Muscle of leg (tissue), 11 donors: ENCODE measurements around the gene ATP6V0D1. TPM values are rescaled to one million over a fixed set of nuclear protein-coding genes. Genes with fewer than 3 reads are reported as not detected.
"Not testable (repeated sequence)": the region's sequence is repeated elsewhere in the genome, so short reads cannot be mapped to it uniquely, and the experiment has no call there.

Experiments
- DNase-seq: peaks from one replicate; pipeline ENCODE4 v3.0.0; 2013
- H3K27ac ChIP-seq: one replicate; pipeline ENCODE4 v1.5.1; 2013; ENCODE audit warnings: mild to moderate bottlenecking, low read length, control low read depth
- H3K27me3 ChIP-seq: one replicate; pipeline ENCODE4 v1.6.1; 2013; ENCODE audit warnings: low read length; ENCODE audit not compliant: control insufficient read depth, insufficient read depth
- H3K36me3 ChIP-seq: one replicate; pipeline ENCODE4 v1.6.1; 2013; ENCODE audit warnings: low read length; ENCODE audit not compliant: control insufficient read depth, insufficient read depth
- H3K4me1 ChIP-seq: one replicate; pipeline ENCODE4 v1.6.1; 2013; ENCODE audit warnings: low read length; ENCODE audit not compliant: control insufficient read depth, insufficient read depth
- H3K4me3 ChIP-seq: one replicate; pipeline ENCODE4 v1.5.1; 2013; ENCODE audit warnings: low read length, control low read depth
- H3K9me3 ChIP-seq: replicated peaks from 2 replicates; pipeline ENCODE4 v1.6.1; 2013; ENCODE audit warnings: low read depth, low read length; ENCODE audit not compliant: control insufficient read depth
- WGBS: methylation state at CpG from one replicate; pipeline ENCODE4 v1.1.5; 2013; ENCODE audit warnings: missing lambda C conversion rate; ENCODE audit not compliant: insufficient coverage; 5-methylcytosine and 5-hydroxymethylcytosine counted together
- polyA plus RNA-seq, 8 donors: library from polyadenylated mRNA; unstranded; fragments of 120-200 nt; gene quantifications; one replicate each; pipeline versions ENCODE4 v1.2.1 to v1.2.3, GENCODE V29; 2013; ENCODE audit warnings: inconsistent platforms in 1 of 8, low replicate concordance in 1 of 8; ENCODE audit not compliant: insufficient read length in 8 of 8, insufficient read depth in 1 of 8
- total RNA-seq: library from RNA; stranded (reverse); fragments of 120-200 nt; gene quantifications from one replicate; pipeline ENCODE4 v1.2.4, GENCODE V29; 2013

The ATP6V0D1 gene
- total and polyA plus RNA-seq, 9 donors: 43.5 to 69.0 (median 66.2) TPM

- H3K36me3 ChIP-seq: no peaks in the 10 kb centered on the region
- H3K9me3 ChIP-seq: no peaks in the 10 kb centered on the region
- no peaks in the 10 kb centered on the region for H3K27me3 ChIP-seq
- peak; percentile 56 for DNase-seq
- H3K27ac ChIP-seq: peak overlapping the region; percentile 29
- H3K4me3 ChIP-seq: no peak overlapping the region
- peaks cover 9% of the 10 kb centered on the region for H3K4me1 ChIP-seq
- 95% methylated on average over 2 of the region's 9 CpGs for WGBS
Measured at GRCh38 chr16:67504031-67505021, 23.4 kb upstream of the ATP6V0D1 start.

- H3K9me3 ChIP-seq: no peaks in the 10 kb centered on the region
- no peaks in the 10 kb centered on the region for H3K27me3 ChIP-seq
- peaks cover 8% of the 10 kb centered on the region for H3K4me1 ChIP-seq
- H3K36me3 ChIP-seq: peaks cover 3% of the 10 kb centered on the region
- H3K4me3 ChIP-seq: no peak overlapping the region
- DNase-seq: peak; percentile 79
- H3K27ac ChIP-seq: no peak overlapping the region
- WGBS: 9% methylated on average over 4 of the region's 4 CpGs
Measured at GRCh38 chr16:67499106-67499505, 18.1 kb upstream of the ATP6V0D1 start.

- H3K4me1 ChIP-seq: peaks cover 4% of the 10 kb centered on the region
- H3K4me3 ChIP-seq: no peak overlapping the region
- WGBS: 94% methylated on average over 3 of the region's 8 CpGs
- no peaks in the 10 kb centered on the region for H3K9me3 ChIP-seq
- peak overlapping the region; percentile 7 for H3K27ac ChIP-seq
- DNase-seq: peak; percentile 28
- peaks cover 10% of the 10 kb centered on the region for H3K36me3 ChIP-seq
- H3K27me3 ChIP-seq: no peaks in the 10 kb centered on the region
Measured at GRCh38 chr16:67490335-67491096, 9.6 kb upstream of the ATP6V0D1 start.

DNA sequence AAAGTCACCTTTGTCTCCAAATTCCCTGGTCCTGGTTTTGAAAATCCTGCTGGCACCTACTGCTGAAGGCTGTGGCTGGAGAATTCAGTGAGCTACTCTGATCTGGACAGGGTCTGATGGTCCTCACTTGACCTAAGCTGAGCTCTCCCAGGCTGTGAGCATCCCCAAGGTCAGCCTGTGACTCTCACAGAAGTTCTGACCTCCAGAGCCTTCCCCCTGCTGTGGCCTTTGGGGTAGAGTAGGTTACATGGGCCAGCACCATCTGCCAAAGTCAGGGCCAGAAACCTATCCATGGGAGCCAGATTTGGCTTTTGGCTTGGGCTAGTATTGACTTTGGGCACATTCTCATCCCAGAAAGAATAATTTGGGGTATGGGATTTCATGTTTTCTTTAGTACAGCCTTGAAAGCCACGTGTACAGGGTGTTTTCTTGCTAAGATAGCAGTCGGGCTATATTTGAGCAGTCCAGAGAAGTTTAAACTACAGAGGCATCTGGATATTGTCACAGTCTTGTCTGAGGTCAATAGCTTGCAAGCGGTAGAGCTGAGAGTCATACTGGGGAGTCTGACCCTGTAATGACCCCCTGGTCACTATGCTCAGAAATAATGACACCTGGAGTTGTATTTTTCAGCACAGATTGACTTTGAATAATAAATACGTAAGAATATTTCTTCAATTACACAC, 8.6 kb upstream of the ATP6V0D1 start:
- peak overlapping the region; percentile 9 for H3K27ac ChIP-seq
- H3K9me3 ChIP-seq: no peaks in the 10 kb centered on the region
- no peaks in the 10 kb centered on the region for H3K27me3 ChIP-seq
- no peak overlapping the region for H3K4me3 ChIP-seq
- peaks cover 13% of the 10 kb centered on the region for H3K36me3 ChIP-seq
- WGBS: 24% methylated on average over 2 of the region's 4 CpGs
- H3K4me1 ChIP-seq: peaks cover 4% of the 10 kb centered on the region
- DNase-seq: no peak

DNA sequence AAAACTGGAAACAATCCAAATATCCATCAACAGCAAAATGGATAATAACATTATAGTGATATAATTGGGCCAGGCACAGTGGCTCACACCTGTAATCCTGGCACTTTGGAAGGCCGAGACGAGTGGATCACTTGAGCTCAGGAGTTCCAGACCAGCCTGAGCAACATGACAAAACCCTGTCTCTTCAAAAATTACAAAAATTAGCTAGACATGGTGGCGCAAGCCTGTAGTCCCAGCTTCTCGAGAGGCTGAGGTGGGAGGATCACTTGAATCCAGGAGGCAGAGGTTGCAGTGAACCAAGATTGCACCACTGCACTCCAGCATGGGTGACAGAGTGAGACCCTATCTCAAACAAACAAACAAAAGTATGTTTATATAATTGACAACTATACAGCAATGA, 6.6 kb upstream of the ATP6V0D1 start:
- WGBS: no CpG with 5 or more reads among the region's 4 CpGs
- H3K4me3 ChIP-seq, H3K27ac ChIP-seq, H3K9me3 ChIP-seq, DNase-seq, H3K27me3 ChIP-seq, H3K4me1 ChIP-seq: not testable (repeated sequence)
- peaks cover 17% of the 10 kb centered on the region for H3K36me3 ChIP-seq

DNA sequence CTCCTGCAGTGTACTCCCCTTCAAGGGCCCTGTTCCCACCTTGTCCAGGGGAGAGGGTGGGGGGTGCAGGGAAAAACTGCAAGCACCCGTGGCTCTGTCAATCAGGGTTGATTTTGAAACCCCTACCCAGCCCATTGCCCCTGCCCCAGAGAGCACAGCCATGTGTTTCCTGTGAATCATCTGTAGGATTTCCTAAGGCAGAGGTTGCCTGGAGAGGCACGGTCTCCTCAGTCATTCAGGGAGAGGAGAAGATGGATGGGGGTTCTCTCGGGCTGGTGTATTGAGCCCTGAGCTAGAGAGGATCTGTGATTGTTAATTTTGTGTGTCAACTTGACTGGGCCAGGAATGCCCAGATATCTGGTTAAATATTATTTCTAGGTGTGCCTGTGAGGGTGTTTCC, 5.8 kb upstream of the ATP6V0D1 start:
- H3K4me3 ChIP-seq: no peak overlapping the region
- H3K27me3 ChIP-seq: no peaks in the 10 kb centered on the region
- H3K4me1 ChIP-seq: peaks cover 16% of the 10 kb centered on the region
- no peaks in the 10 kb centered on the region for H3K9me3 ChIP-seq
- H3K36me3 ChIP-seq: peaks cover 17% of the 10 kb centered on the region
- DNase-seq: no peak
- WGBS: 90% methylated on average over 2 of the region's 3 CpGs
- no peak overlapping the region for H3K27ac ChIP-seq

DNA sequence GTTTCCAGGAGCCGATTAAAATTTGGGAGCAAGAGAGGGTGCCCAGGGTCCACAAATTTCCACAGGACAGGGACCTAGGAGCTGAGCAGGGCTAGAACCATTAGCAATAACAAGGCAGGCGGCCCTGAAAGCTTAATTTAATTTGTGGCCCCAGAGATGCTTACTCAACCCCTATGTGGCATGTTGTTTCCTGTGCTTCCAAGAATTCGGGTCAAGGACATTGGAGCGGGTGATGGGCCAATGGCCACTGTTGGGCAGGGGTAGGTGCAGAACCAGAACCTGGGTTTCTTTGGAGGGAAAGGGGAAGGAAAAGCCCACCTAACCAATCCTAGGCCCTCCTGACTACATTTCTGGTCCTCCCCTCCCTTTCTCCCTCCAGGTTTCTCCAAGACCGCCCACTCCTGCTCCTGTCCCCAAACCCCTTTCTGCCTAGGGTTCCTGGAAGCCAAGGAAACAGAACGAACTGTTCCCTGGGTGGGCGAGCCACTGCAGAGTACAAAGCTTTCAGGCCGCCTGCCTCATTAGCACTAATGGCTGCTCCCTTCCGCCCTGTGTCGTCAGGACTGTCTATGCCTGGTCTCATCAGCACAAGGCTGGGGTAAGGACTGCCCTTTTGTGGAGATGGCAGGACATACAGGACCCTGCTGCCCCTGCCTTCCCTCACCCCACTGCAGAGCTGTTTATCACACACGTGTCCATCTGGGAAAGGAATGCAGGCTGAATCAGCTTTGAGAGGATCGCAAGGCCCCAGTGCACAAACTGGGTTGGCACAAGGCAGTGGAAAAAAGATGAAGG, 3.0 kb upstream of the ATP6V0D1 start:
- H3K4me3 ChIP-seq: no peak overlapping the region
- DNase-seq: no peak
- H3K36me3 ChIP-seq: peaks cover 11% of the 10 kb centered on the region
- peaks cover 26% of the 10 kb centered on the region for H3K4me1 ChIP-seq
- no peaks in the 10 kb centered on the region for H3K9me3 ChIP-seq
- no peak overlapping the region for H3K27ac ChIP-seq
- WGBS: 87% methylated on average over 10 of the region's 12 CpGs
- H3K27me3 ChIP-seq: no peaks in the 10 kb centered on the region

- no peak for DNase-seq
- Histone ChIP-seq H3K27me3 (no peaks in the 10 kb centered on the region), H3K27ac (peak within 1 kb of the TSS; percentile 92), H3K4me3 (no peak within 1 kb of the TSS), H3K9me3 (no peaks in the 10 kb centered on the region), H3K4me1 (peaks cover 29% of the 10 kb centered on the region), H3K36me3 (peaks cover 11% of the 10 kb centered on the region)
- 87% methylated on average over 5 of the region's 6 CpGs for WGBS
Measured at GRCh38 chr16:67483150-67483549, 2.2 kb upstream of the ATP6V0D1 start, which contains the start of gene AGRP. AGRP (minus strand) TSS chr16:67483547; CDS start chr16:67483398, 149 bp downstream.

DNA sequence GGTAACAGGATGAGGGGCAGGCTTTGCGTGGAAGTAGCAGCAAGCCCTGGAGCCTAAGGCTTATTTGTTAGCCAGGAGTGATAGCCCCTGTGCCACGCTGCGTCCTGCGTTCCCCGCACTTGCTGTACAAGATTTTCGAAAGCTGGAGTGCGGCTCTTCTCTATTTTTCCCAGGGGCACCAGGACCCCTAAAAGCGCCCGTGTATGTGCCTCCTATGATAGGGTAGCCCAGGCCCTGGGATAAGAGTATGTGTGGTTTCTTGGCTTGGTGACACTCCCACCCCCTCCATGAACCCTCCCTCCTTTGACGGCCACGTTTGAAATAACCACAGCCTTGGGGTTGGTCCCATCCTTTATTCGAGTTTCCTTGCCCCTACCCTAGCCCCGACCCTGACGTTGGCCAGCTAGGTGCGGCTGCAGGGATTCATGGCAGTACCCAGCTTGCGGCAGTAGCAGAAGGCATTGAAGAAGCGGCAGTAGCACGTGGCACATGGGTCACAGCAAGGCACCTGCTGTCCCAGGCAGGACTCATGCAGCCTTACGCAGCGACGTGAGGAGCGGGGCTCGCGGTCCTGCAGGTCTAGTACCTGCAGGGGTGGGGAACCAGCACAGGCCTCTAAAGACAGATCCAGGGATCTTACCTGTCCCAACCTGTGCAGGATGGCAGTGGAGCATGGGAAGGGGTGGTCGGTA, 1.4 kb upstream of the ATP6V0D1 start:
- Histone ChIP-seq H3K27ac (peak overlapping the region; percentile 92), H3K9me3 (no peaks in the 10 kb centered on the region), H3K4me3 (peak overlapping the region; percentile 94), H3K27me3 (no peaks in the 10 kb centered on the region), H3K36me3 (peaks cover 11% of the 10 kb centered on the region), H3K4me1 (peaks cover 29% of the 10 kb centered on the region)
- WGBS: 77% methylated on average over 20 of the region's 25 CpGs
- no peak for DNase-seq
